ENCODE results near the gene ALAS1. TPM values are rescaled to one million over a fixed set of nuclear protein-coding genes. Genes with fewer than 3 reads are reported as not detected.
A peak's percentile ranks its signal among the peaks of the same experiment; 100 is the strongest.

Gene ALAS1
- total RNA-seq, 4 donors from 2014 or later: 61.0 to 99.8 (median 68.4) TPM

DNA sequence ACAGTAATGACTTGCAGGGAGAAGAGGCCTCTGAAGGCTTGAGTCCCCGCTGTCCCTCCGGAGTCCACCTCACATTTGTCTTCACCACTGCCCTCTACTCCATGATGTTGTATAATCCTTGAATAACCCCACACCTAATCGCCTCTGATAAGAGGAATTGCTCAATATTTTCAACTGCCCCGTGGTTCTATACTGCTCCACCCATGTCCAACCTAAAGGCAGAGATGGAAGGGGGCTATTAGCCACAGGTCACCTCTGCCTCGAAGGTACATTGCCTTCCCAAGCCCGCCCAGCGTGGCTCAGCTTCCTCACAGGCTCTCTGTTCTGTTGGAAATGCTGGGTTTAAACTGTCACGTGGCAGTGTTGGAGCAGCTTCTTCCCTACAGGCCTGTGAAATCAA lies 15.0 kb downstream of the ALAS1 start:
- no peak overlapping the region for H3K4me3 ChIP-seq
- H3K9me3 ChIP-seq: no peaks in the 10 kb centered on the region
- peaks cover 5 to 75% of the 10 kb centered on the region in 2 donors for H3K36me3 ChIP-seq
- no peak for TF ChIP-seq POLR2A (IDR thresholded peaks at IDR 0.05)
- TF ChIP-seq, protein P1, sequence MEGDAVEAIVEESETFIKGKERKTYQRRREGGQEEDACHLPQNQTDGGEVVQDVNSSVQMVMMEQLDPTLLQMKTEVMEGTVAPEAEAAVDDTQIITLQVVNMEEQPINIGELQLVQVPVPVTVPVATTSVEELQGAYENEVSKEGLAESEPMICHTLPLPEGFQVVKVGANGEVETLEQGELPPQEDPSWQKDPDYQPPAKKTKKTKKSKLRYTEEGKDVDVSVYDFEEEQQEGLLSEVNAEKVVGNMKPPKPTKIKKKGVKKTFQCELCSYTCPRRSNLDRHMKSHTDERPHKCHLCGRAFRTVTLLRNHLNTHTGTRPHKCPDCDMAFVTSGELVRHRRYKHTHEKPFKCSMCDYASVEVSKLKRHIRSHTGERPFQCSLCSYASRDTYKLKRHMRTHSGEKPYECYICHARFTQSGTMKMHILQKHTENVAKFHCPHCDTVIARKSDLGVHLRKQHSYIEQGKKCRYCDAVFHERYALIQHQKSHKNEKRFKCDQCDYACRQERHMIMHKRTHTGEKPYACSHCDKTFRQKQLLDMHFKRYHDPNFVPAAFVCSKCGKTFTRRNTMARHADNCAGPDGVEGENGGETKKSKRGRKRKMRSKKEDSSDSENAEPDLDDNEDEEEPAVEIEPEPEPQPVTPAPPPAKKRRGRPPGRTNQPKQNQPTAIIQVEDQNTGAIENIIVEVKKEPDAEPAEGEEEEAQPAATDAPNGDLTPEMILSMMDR (IDR thresholded peaks at IDR 0.05 in 4 of 5, conservative IDR thresholded peaks at IDR 0.05 in 1 of 5): no peak
- no peak for ATAC-seq
- in situ Hi-C loops (cut with MboI; ENCODE audit: low sequenced_read_pairs in 4 of 4) (no loop called here), intact Hi-C loops (cut with DNase I; ENCODE audit: low total_unique reads) (no loop called here)
- H3K27me3 ChIP-seq: no peaks in the 10 kb centered on the region
- no peak overlapping the region for H3K27ac ChIP-seq
- DNase-seq: no peak
- peaks cover 14 to 22% of the 10 kb centered on the region in 2 donors for H3K4me1 ChIP-seq

DNA sequence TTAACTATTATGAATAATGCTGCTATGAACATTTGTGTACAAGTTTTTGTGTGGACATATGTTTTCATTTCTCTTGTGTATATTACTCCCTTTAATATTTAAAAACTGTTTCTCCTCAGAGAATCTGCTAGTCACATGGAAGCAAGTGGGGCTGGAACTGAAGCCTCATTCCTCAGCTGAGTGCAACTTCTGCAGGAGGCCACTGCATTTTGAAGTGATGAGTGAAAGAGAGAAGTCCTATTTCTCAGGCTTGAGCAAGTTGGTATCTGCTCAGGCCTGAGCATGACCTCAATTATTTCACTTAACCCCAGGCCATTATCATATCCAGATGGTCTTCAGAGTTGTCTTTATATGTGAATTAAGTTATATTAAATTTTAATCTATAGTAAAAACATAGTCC lies 15.9 kb downstream of the ALAS1 start:
- intact Hi-C loops (cut with DNase I; ENCODE audit: low total_unique reads) (no loop called here), in situ Hi-C loops (cut with MboI; ENCODE audit: low sequenced_read_pairs in 4 of 4) (no loop called here)
- no peak for ATAC-seq
- H3K27me3 ChIP-seq: no peaks in the 10 kb centered on the region
- peaks cover 14 to 22% of the 10 kb centered on the region in 2 donors for H3K4me1 ChIP-seq
- TF ChIP-seq POLR2A (IDR thresholded peaks at IDR 0.05): no peak
- TF ChIP-seq, protein P1 (IDR thresholded peaks at IDR 0.05 in 4 of 5, conservative IDR thresholded peaks at IDR 0.05 in 1 of 5): no peak
- no peaks in the 10 kb centered on the region for H3K9me3 ChIP-seq
- peaks cover 3 to 66% of the 10 kb centered on the region in 2 donors for H3K36me3 ChIP-seq
- H3K27ac ChIP-seq: no peak overlapping the region
- H3K4me3 ChIP-seq: no peak overlapping the region
- no peak for DNase-seq

DNA sequence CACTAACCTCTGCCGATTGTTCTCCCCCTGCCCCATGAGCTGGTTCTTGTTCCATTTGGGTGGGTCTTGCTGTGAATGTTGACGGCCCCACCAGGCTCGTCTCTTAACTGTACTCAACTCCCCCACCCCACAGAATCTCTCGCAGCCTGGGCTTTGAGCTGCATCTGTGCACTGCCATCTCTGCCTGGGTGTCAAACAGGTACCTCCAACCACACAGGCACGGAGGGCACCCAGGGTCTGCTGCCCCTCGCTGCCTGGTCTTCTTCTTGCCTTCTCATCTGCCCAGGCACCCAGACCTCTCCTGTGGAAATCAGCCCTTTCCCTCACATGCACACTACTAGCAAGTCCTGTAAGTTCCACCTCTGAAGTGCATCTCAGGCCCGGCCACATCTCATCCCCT lies 17.4 kb downstream of the ALAS1 start:
- no peak overlapping the region for H3K4me3 ChIP-seq
- in situ Hi-C loops (cut with MboI; ENCODE audit: low sequenced_read_pairs in 4 of 4) (loop anchor here in 2 of 4 donors (5.0 kb wide), 1 partner anchor 127 kb away; no protein-coding TSS in a partner anchor), intact Hi-C loops (cut with DNase I; ENCODE audit: low total_unique reads) (no loop called here)
- peaks cover 15 to 22% of the 10 kb centered on the region in 2 donors for H3K4me1 ChIP-seq
- no peak for TF ChIP-seq POLR2A (IDR thresholded peaks at IDR 0.05)
- TF ChIP-seq, protein P1 (IDR thresholded peaks at IDR 0.05 in 4 of 5, conservative IDR thresholded peaks at IDR 0.05 in 1 of 5): no peak
- H3K9me3 ChIP-seq: no peaks in the 10 kb centered on the region
- H3K27ac ChIP-seq: peak overlapping the region in 2 of 4 donors; percentile 68 to 80
- H3K36me3 ChIP-seq: peaks cover 0 to 51% of the 10 kb centered on the region in 2 donors
- no peak for DNase-seq
- H3K27me3 ChIP-seq: no peaks in the 10 kb centered on the region
- no peak for ATAC-seq

DNA sequence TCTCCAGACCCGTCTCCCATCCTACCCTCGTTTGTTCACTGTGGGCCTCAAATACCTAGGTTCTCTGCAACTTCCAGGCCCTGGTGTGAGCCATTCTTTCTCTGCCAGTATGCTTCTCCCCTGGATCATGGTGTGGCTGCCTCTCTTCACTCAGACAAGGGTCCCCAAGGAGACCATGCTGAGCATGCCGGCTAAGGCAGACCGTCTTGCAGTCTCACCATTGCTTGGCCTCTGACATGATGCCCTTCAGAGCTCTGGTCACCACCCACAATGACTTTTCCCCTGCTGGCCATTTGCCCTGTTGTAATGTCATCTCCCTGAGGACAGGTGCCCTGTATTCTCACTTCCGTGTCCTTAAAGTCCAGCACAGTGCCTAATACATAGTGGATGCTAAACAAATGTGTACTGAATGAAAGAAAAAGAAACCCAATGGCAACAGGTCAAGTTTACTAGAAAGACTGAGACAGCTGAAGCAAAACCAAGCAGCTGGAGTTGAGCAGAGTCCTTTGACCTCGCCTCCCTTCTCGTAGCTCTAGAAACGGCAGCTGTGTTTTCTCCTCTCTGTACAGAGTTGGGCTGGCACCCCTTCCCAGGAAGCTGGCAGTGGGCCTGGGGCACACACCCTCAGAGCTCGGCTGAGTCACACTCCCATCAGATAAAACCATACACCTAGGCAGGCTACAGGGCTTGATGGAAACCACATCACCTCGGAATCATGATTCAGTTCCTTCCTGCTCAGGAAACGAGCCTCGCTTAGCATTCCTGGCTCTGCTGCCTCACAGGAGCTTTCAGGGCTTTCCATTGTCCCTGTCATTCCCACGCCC lies 18.8 kb downstream of the ALAS1 start:
- H3K4me3 ChIP-seq: no peak overlapping the region
- in situ Hi-C loops (cut with MboI; ENCODE audit: low sequenced_read_pairs in 4 of 4) (loop anchor here in 2 of 4 donors (5.0 kb wide), 1 partner anchor 126 kb away; no protein-coding TSS in a partner anchor), intact Hi-C loops (cut with DNase I; ENCODE audit: low total_unique reads) (no loop called here)
- ATAC-seq: peak; percentile 83 to 87
- TF ChIP-seq, protein P1 (IDR thresholded peaks at IDR 0.05 in 4 of 5, conservative IDR thresholded peaks at IDR 0.05 in 1 of 5): no peak
- no peak for TF ChIP-seq POLR2A (IDR thresholded peaks at IDR 0.05)
- peak overlapping the region; percentile 47 to 80 (median 66) for H3K27ac ChIP-seq
- no peaks in the 10 kb centered on the region for H3K27me3 ChIP-seq
- H3K4me1 ChIP-seq: peaks cover 20 to 28% of the 10 kb centered on the region in 2 donors
- peaks cover 0 to 37% of the 10 kb centered on the region in 2 donors for H3K36me3 ChIP-seq
- peak; percentile 70 to 87 for DNase-seq
- H3K9me3 ChIP-seq: no peaks in the 10 kb centered on the region

Data from gastrocnemius medialis (tissue), 4 donors.